B cell (primary cell): ENCODE data around the gene TSEN15. TPM values are rescaled to one million over a fixed set of nuclear protein-coding genes. Genes with fewer than 3 reads are reported as not detected.
"Not testable (repeated sequence)": the region's sequence is repeated elsewhere in the genome, so short reads cannot be mapped to it uniquely, and the experiment has no call there.

Experiments
- ATAC-seq: fragments of 200-7000 bp; cut with Tn5 transposase; one replicate; pipeline ENCODE4 v1.10.0; 2021; ENCODE audit warnings: low read depth, mild to moderate bottlenecking, moderate number of reproducible peaks, moderate library complexity
- CTCF ChIA-PET: fragments of 350-600 bp; sonication (Branson Sonifier 250); formaldehyde crosslinking; loops from one replicate; lab custom pipeline; 2021; ENCODE audit warnings: antibody characterized with exemption, inconsistent platforms; lab: Charles Lee
- POLR2A ChIA-PET: fragments of 350-600 bp; sonication (Branson Sonifier 250); formaldehyde crosslinking; loops from one replicate; lab custom pipeline; 2021; ENCODE audit warnings: antibody characterized with exemption; lab: Charles Lee
- DNase-seq: peaks from one replicate; pipeline ENCODE4 v3.0.0; 2013
- H2AFZ ChIP-seq: 2 replicates; pipeline ENCODE4 v1.6.1; 2012; ENCODE audit warnings: mild to moderate bottlenecking, low read depth, low read length; ENCODE audit not compliant: insufficient read depth, poor library complexity, severe bottlenecking
- H3K27ac ChIP-seq, 2 donors: 1 replicate in 1 of 2; 2 replicates in 1 of 2; pipeline ENCODE4 v1.5.1; 2012 to 2013; ENCODE audit warnings: low read length in 2 of 2, mild to moderate bottlenecking in 2 of 2, moderate library complexity in 1 of 2
- H3K27me3 ChIP-seq, 4 experiments: fragments of 200-600 bp in 1 of 4; sonication (generic) in 1 of 4; replicated peaks in 1 of 4; 1 replicate in 2 of 4; 2 replicates in 2 of 4; pipeline versions ENCODE4 v1.6.1 to v1.7.0; 2013 to 2016; ENCODE audit warnings: low read length in 3 of 4, mild to moderate bottlenecking in 2 of 4, mixed read lengths in 1 of 4, moderate library complexity in 1 of 4; ENCODE audit not compliant: insufficient read depth in 4 of 4, control insufficient read depth in 3 of 4; ENCODE audit errors: control extremely low read depth in 1 of 4
- H3K36me3 ChIP-seq, 2 experiments: replicated peaks in 1 of 2; 1 replicate in 1 of 2; 2 replicates in 1 of 2; pipeline versions ENCODE4 v1.6.1 to v1.7.1; 2013; ENCODE audit warnings: low read length in 1 of 2; ENCODE audit not compliant: insufficient read depth in 2 of 2, control insufficient read depth in 1 of 2; ENCODE audit errors: control extremely low read depth in 1 of 2, extremely low read depth in 1 of 2
- H3K4me1 ChIP-seq, 2 donors: fragments of 200-600 bp in 1 of 2; sonication (generic) in 1 of 2; 1 replicate in 1 of 2; 2 replicates in 1 of 2; pipeline versions ENCODE4 v1.5.1 to v1.6.1; 2013 to 2017; ENCODE audit warnings: low read length in 2 of 2; ENCODE audit not compliant: control insufficient read depth in 2 of 2, insufficient read depth in 2 of 2
- H3K4me2 ChIP-seq: replicated peaks from 2 replicates; pipeline ENCODE3; 2012; ENCODE audit warnings: mild to moderate bottlenecking, low read depth, low read length; ENCODE audit not compliant: poor library complexity, severe bottlenecking
- H3K4me3 ChIP-seq, 5 experiments: fragments of 200-600 bp in 1 of 5; sonication (generic) in 1 of 5; 1 replicate in 3 of 5; 2 replicates in 2 of 5; pipeline versions ENCODE4 v1.5.1 to v1.7.0; 2011 to 2016; ENCODE audit warnings: low read length in 4 of 5, mild to moderate bottlenecking in 4 of 5, low read depth in 2 of 5, control low read depth in 1 of 5, moderate library complexity in 1 of 5; ENCODE audit not compliant: insufficient read depth in 1 of 5; ENCODE audit errors: control extremely low read depth in 1 of 5, extremely low read depth in 1 of 5
- H3K79me2 ChIP-seq: fragments of 200-600 bp; sonication (generic); one replicate; pipeline ENCODE4 v1.6.0; 2016; ENCODE audit warnings: low read length; ENCODE audit not compliant: control insufficient read depth, insufficient read depth
- H3K9ac ChIP-seq: fragments of 200-600 bp; sonication (generic); 2 replicates; pipeline ENCODE4 v1.6.1; 2017; ENCODE audit warnings: mild to moderate bottlenecking, low read length, moderate library complexity
- H3K9me3 ChIP-seq, 3 donors: one replicate each; pipeline versions ENCODE4 v1.6.1 to v1.7.1; 2013; ENCODE audit warnings: low read length in 2 of 3; ENCODE audit not compliant: control insufficient read depth in 2 of 3, insufficient read depth in 1 of 3; ENCODE audit errors: control extremely low read depth in 1 of 3
- H4K20me1 ChIP-seq: 2 replicates; pipeline ENCODE4 v1.6.0; 2012; ENCODE audit warnings: mild to moderate bottlenecking, low read length; ENCODE audit not compliant: insufficient read depth, control insufficient read depth, poor library complexity, severe bottlenecking
- H3K27ac Mint-ChIP-seq: one replicate; pipeline ENCODE4 v1.8.0; 2021; ENCODE audit warnings: mixed read lengths
- H3K27me3 Mint-ChIP-seq: one replicate; pipeline ENCODE4 v1.8.0; 2021; ENCODE audit warnings: mixed read lengths
- H3K4me1 Mint-ChIP-seq: one replicate; pipeline ENCODE4 v1.8.0; 2021; ENCODE audit warnings: mixed read lengths
- H3K4me3 Mint-ChIP-seq: one replicate; pipeline ENCODE4 v1.8.0; 2021; ENCODE audit warnings: mixed read lengths
- H3K9me3 Mint-ChIP-seq: one replicate; pipeline ENCODE4 v1.8.0; 2022; ENCODE audit warnings: mixed read lengths; ENCODE audit not compliant: insufficient read depth
- CTCF ChIP-seq: fragments of 200-600 bp; IDR thresholded peaks from one replicate; pipeline ENCODE4 v1.8.0; 2022; ENCODE audit warnings: antibody characterized with exemption, mild to moderate bottlenecking
- EZH2 ChIP-seq: IDR thresholded peaks from 2 replicates; pipeline ENCODE4 v1.6.1; 2012; ENCODE audit warnings: borderline replicate concordance, low read depth, mild to moderate bottlenecking, moderate library complexity, low read length; ENCODE audit not compliant: insufficient read depth, poor library complexity, severe bottlenecking
- WGBS: methylation state at CpG from one replicate; pipeline ENCODE4 v1.1.5; 2013; ENCODE audit warnings: missing lambda C conversion rate; ENCODE audit not compliant: insufficient coverage; 5-methylcytosine and 5-hydroxymethylcytosine counted together
- intact Hi-C: fragments of 100-400 bp; cut with micrococcal nuclease; formaldehyde crosslinking; loops from one replicate; pipeline ENCODE4 v1.10.0; 2022
- polyA plus RNA-seq: library from polyadenylated mRNA; depleted of rRNA; stranded (reverse); fragments of >200 nt; gene quantifications from 2 replicates; pipeline ENCODE4 v1.2.3, GENCODE V29; 2012
- total RNA-seq, 2 donors: library from RNA; stranded (reverse); fragments of 120-200 nt in 1 of 2; gene quantifications; 1 replicate in 1 of 2; 2 replicates in 1 of 2; pipeline versions ENCODE4 v1.2.3 to v1.2.4, GENCODE V29; 2013 to 2022

The TSEN15 gene
- total and polyA plus RNA-seq, 2 donors (not counting 1 experiment from before 2014, with no cell fraction given), result 15.5 to 25.2 TPM

- no peak overlapping the region for H3K27ac Mint-ChIP-seq
- Histone ChIP-seq H3K36me3 (peaks cover 0 to 3% of the 10 kb centered on the region in 2 experiments), H3K27me3 (no peaks in the 10 kb centered on the region), H3K27ac (no peak overlapping the region), H3K4me2 (no peak overlapping the region), H3K4me1 (no peaks in the 10 kb centered on the region), H4K20me1 (no peaks in the 10 kb centered on the region), H2AFZ (no peak overlapping the region), H3K9ac (no peak overlapping the region), H3K79me2 (no peaks in the 10 kb centered on the region), H3K4me3 (no peak overlapping the region), H3K9me3 (no peaks in the 10 kb centered on the region)
- no peak overlapping the region for H3K4me3 Mint-ChIP-seq
- no peak for DNase-seq
- no CpG with 5 or more reads among the region's 1 CpG for WGBS
- no peaks in the 10 kb centered on the region for H3K27me3 Mint-ChIP-seq
- H3K4me1 Mint-ChIP-seq, result no peaks in the 10 kb centered on the region
- ATAC-seq, result no peak
- H3K9me3 Mint-ChIP-seq, result no peaks in the 10 kb centered on the region
- TF ChIP-seq EZH2 (no peak), CTCF (no peak)
- ChIA-PET CTCF (no interaction called here), POLR2A (no interaction called here)
- intact Hi-C loops, result no loop called here
Measured at GRCh38 chr1:184096005-184096404, 44.5 kb downstream of the TSEN15 start.

- H3K4me1 ChIP-seq, H4K20me1 ChIP-seq, H2AFZ ChIP-seq, H3K27me3 ChIP-seq, H3K27ac Mint-ChIP-seq, ATAC-seq, H3K79me2 ChIP-seq, H3K36me3 ChIP-seq, H3K9me3 Mint-ChIP-seq, H3K4me2 ChIP-seq, H3K4me3 Mint-ChIP-seq, H3K27me3 Mint-ChIP-seq, DNase-seq, CTCF ChIA-PET, H3K9ac ChIP-seq, H3K4me3 ChIP-seq, POLR2A ChIA-PET, H3K4me1 Mint-ChIP-seq, H3K27ac ChIP-seq, H3K9me3 ChIP-seq, intact Hi-C loops: not testable (repeated sequence)
- 96% methylated on average over 4 of the region's 5 CpGs for WGBS
Measured at GRCh38 chr1:184096580-184096979, 45.0 kb downstream of the TSEN15 start.
